Measurements from ENCODE around the gene LEFTY2. TPM values are rescaled to one million over a fixed set of nuclear protein-coding genes. Genes with fewer than 3 reads are reported as not detected.

LEFTY2 gene
- polyA plus RNA-seq, 1 of the 3 experiments (the other 2 are of a cell fraction): not detected

- ChIA-PET CTCF (interaction anchor here (0.6 to 6.8 kb wide), 68 partner anchors 8 to 669 kb away, joined by 3 to 82 read pairs (median 4); partner anchors contain the start of genes LEFTY2, SDE2 and SRP9), POLR2A (interaction anchor here (0.8 to 1.1 kb wide), 3 partner anchors 74 to 335 kb away, joined by 3 to 4 read pairs (median 3); partner anchors contain the start of gene ENAH)
- peaks cover 22% of the 10 kb centered on the region for H3K79me2 ChIP-seq (ENCODE audit: insufficient read depth)
- H3F3A ChIP-seq (replicated peaks; ENCODE audit: insufficient read depth): peaks cover 4% of the 10 kb centered on the region
- peaks cover 74 to 90% of the 10 kb centered on the region in 2 experiments for H3K36me3 ChIP-seq (replicated peaks in 1 of 2; ENCODE audit: control insufficient read depth in 1 of 2, insufficient read depth in 2 of 2, low read length in 1 of 2)
- 82% methylated on average over 7 of the region's 7 CpGs for WGBS (ENCODE audit: low lambda C conversion rate)
- no peak overlapping the region for H3K9ac ChIP-seq
- DNase-seq: peak; percentile 45
- H3K9me3 ChIP-seq: 0 out of 2 replicates have a peak, but pooled peaks cover under 1% of the 10 kb centered on the region
- H3K9me2 ChIP-seq: no peaks in the 10 kb centered on the region
- H3K27me3 ChIP-seq (ENCODE audit: insufficient read depth): no peaks in the 10 kb centered on the region
- no peak overlapping the region for H3K4me3 ChIP-seq (ENCODE audit: low read depth in 2 of 2, low read length in 1 of 2)
- TF ChIP-seq CTCF (IDR thresholded peaks at IDR 0.05) (peak; percentile 87), EP300 (IDR thresholded peaks at IDR 0.05; ENCODE audit: borderline replicate concordance in 1 of 2, low read depth in 1 of 2, low read length in 1 of 2) (no peak), SMC3 (IDR thresholded peaks at IDR 0.05; ENCODE audit: low read depth, low read length) (peak; percentile 27; the same call in 1 of the 2 replicates), RAD21 (IDR thresholded peaks at IDR 0.05; ENCODE audit: low read length) (peak; percentile 67)
- no peak overlapping the region for H3K27ac ChIP-seq (ENCODE audit: low read depth in 2 of 2, low read length in 1 of 2)
- H2AFZ ChIP-seq (ENCODE audit: low read depth): no peak overlapping the region
- no peaks in the 10 kb centered on the region for H3K4me1 ChIP-seq (ENCODE audit: control insufficient read depth in 1 of 2, insufficient read depth in 2 of 2, low read depth in 1 of 2, low read length in 1 of 2)
- no peaks in the 10 kb centered on the region for H4K20me1 ChIP-seq (ENCODE audit: insufficient read depth)
- H3K4me2 ChIP-seq: no peak overlapping the region
Measured at GRCh38 chr1:225987491-225988316, 46.7 kb upstream of the LEFTY2 start.

GRCh38 chr1:225981714-225982113 is 40.7 kb upstream of the LEFTY2 start:
- WGBS (ENCODE audit: low lambda C conversion rate): 94% methylated on average over 3 of the region's 3 CpGs
- Histone ChIP-seq H3K36me3 (replicated peaks in 1 of 2; ENCODE audit: control insufficient read depth in 1 of 2, insufficient read depth in 2 of 2, low read length in 1 of 2) (peaks cover 58 to 74% of the 10 kb centered on the region in 2 experiments), H3K79me2 (ENCODE audit: insufficient read depth) (peaks cover 15% of the 10 kb centered on the region), H3K4me2 (no peak overlapping the region), H3K27ac (ENCODE audit: low read depth in 2 of 2, low read length in 1 of 2) (no peak overlapping the region), H3F3A (replicated peaks; ENCODE audit: insufficient read depth) (peaks cover 5% of the 10 kb centered on the region), H3K4me3 (ENCODE audit: low read depth in 2 of 2, low read length in 1 of 2) (no peak overlapping the region), H3K9ac (no peak overlapping the region), H2AFZ (ENCODE audit: low read depth) (no peak overlapping the region), H3K9me3 (0 out of 2 replicates have a peak, but pooled peaks cover 16% of the 10 kb centered on the region), H3K4me1 (ENCODE audit: control insufficient read depth in 1 of 2, insufficient read depth in 2 of 2, low read depth in 1 of 2, low read length in 1 of 2) (no peaks in the 10 kb centered on the region), H4K20me1 (ENCODE audit: insufficient read depth) (no peaks in the 10 kb centered on the region), H3K27me3 (ENCODE audit: insufficient read depth) (no peaks in the 10 kb centered on the region), H3K9me2 (no peaks in the 10 kb centered on the region)
- POLR2A ChIA-PET: no interaction called here
- DNase-seq: no peak
- no peak for TF ChIP-seq RAD21 (IDR thresholded peaks at IDR 0.05; ENCODE audit: low read length)
- no peak for TF ChIP-seq CHD2 (IDR thresholded peaks at IDR 0.05; ENCODE audit: low read length, partially characterized antibody)
- TF ChIP-seq ELF1 (IDR thresholded peaks at IDR 0.05): no peak
- TF ChIP-seq EP300 (IDR thresholded peaks at IDR 0.05; ENCODE audit: borderline replicate concordance in 1 of 2, low read depth in 1 of 2, low read length in 1 of 2): no peak
- TF ChIP-seq SMC3 (IDR thresholded peaks at IDR 0.05; ENCODE audit: low read depth, low read length): no peak
- no peak for TF ChIP-seq RFX5 (IDR thresholded peaks at IDR 0.05; ENCODE audit: low read length)
- no peak for TF ChIP-seq NRF1 (IDR thresholded peaks at IDR 0.05; ENCODE audit: low read depth, low read length)
- TF ChIP-seq RCOR1 (IDR thresholded peaks at IDR 0.05; ENCODE audit: low read length): no peak
- TF ChIP-seq, protein P1, sequence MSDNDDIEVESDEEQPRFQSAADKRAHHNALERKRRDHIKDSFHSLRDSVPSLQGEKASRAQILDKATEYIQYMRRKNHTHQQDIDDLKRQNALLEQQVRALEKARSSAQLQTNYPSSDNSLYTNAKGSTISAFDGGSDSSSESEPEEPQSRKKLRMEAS (IDR thresholded peaks at IDR 0.05; ENCODE audit: low read depth): no peak
- TF ChIP-seq NFIC (IDR thresholded peaks at IDR 0.05; ENCODE audit: borderline replicate concordance): no peak
- no peak for TF ChIP-seq EZH2phosphoT487 (IDR thresholded peaks at IDR 0.05; ENCODE audit: borderline replicate concordance, low read depth)
- no peak for TF ChIP-seq MEF2A (IDR thresholded peaks at IDR 0.05; ENCODE audit: borderline replicate concordance, low read depth)
- TF ChIP-seq, protein P2, sequence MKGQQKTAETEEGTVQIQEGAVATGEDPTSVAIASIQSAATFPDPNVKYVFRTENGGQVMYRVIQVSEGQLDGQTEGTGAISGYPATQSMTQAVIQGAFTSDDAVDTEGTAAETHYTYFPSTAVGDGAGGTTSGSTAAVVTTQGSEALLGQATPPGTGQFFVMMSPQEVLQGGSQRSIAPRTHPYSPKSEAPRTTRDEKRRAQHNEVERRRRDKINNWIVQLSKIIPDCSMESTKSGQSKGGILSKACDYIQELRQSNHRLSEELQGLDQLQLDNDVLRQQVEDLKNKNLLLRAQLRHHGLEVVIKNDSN (IDR thresholded peaks at IDR 0.05; ENCODE audit: borderline replicate concordance, low read depth): no peak
- no peak for TF ChIP-seq MXI1 (IDR thresholded peaks at IDR 0.05; ENCODE audit: low read depth, low read length)
- TF ChIP-seq ZBTB33 (IDR thresholded peaks at IDR 0.05; ENCODE audit: borderline replicate concordance, low read depth): no peak
- no peak for TF ChIP-seq GATA2 (CRISPR knock-in tag; IDR thresholded peaks at IDR 0.05)
- TF ChIP-seq SIN3A (IDR thresholded peaks at IDR 0.05; ENCODE audit: borderline replicate concordance, low read depth, low read length): no peak
- CTCF ChIA-PET: interaction anchor here (0.6 to 4.3 kb wide), 4 partner anchors 14 to 1781 kb away, joined by 3 to 51 read pairs (median 4); partner anchors contain the start of gene SRP9

Measured in SK-N-SH (cell line).